HepG2 (cell line): ENCODE measurements around the gene LCN2.

ENCODE experiments used
- WIZ ChIP-seq: sonication (generic); formaldehyde crosslinking; IDR thresholded peaks from 2 replicates; pipeline ENCODE4 v1.5.1; 2020; ENCODE audit warnings: mild to moderate bottlenecking, missing genetic modification reagents
- ZNF263 ChIP-seq: sonication (generic); formaldehyde crosslinking; IDR thresholded peaks from 2 replicates; pipeline ENCODE4 v1.4.0; 2020; ENCODE audit warnings: missing genetic modification reagents

GRCh38 chr9:128105538-128106175 is 43.6 kb upstream of the LCN2 start:
- no peak for TF ChIP-seq WIZ (CRISPR knock-in tag)
- no peak for TF ChIP-seq ZNF263
